ENCODE results near the gene ANKRD2. TPM values are rescaled to one million over a fixed set of nuclear protein-coding genes. Genes with fewer than 3 reads are reported as not detected.

Gene ANKRD2
- polyA plus RNA-seq, 1 experiment = 0.05 TPM

DNA sequence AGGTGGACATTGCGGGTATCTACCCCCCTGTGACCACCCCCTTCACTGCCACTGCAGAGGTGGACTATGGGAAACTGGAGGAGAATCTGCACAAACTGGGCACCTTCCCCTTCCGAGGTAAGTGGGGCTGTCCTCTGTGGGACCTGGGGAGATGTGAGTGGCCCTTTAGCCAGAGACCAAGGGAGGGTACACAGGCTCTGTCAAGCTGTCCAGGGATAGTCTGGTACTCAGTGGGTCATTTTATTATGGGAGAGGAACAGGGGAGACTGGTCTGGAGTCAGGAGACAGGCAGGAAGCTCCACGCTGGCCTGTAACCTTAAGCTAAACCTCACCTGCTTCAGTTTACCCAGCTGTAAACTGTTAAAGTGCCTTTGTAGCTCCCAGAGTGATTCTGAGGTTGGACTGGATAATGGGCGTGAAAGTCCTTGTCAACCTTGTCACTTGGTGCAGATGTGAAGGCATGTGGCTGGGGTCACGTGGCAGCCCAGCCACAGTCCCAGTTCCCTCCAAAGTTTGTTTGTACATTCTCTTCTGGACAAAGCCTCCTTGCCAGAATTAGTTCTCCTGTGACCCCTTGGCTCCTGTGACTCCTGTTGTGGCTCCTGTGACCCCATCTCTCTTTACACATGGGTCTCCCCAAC lies 12.3 kb downstream of the ANKRD2 start:
- Histone ChIP-seq H3K27ac (ENCODE audit: low read depth, low read length) (no peak overlapping the region), H3K27me3 (ENCODE audit: control insufficient read depth, insufficient read depth, low read length) (no peaks in the 10 kb centered on the region), H3K9me3 (ENCODE audit: control insufficient read depth, insufficient read depth, low read length) (no peaks in the 10 kb centered on the region), H3K4me3 (ENCODE audit: low read depth, low read length) (no peak overlapping the region)
- CTCF ChIA-PET = interaction anchor here (2.9 kb wide), 1 partner anchor 13 kb away, joined by 12 read pairs; the partner anchor contains the start of gene ANKRD2
- TF ChIP-seq, protein P1, sequence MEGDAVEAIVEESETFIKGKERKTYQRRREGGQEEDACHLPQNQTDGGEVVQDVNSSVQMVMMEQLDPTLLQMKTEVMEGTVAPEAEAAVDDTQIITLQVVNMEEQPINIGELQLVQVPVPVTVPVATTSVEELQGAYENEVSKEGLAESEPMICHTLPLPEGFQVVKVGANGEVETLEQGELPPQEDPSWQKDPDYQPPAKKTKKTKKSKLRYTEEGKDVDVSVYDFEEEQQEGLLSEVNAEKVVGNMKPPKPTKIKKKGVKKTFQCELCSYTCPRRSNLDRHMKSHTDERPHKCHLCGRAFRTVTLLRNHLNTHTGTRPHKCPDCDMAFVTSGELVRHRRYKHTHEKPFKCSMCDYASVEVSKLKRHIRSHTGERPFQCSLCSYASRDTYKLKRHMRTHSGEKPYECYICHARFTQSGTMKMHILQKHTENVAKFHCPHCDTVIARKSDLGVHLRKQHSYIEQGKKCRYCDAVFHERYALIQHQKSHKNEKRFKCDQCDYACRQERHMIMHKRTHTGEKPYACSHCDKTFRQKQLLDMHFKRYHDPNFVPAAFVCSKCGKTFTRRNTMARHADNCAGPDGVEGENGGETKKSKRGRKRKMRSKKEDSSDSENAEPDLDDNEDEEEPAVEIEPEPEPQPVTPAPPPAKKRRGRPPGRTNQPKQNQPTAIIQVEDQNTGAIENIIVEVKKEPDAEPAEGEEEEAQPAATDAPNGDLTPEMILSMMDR (IDR thresholded peaks at IDR 0.05; ENCODE audit: low read depth, low read length) = no peak
- DNase-seq (ENCODE audit: low read depth, low spot score) = no peak
- POLR2A ChIA-PET = no interaction called here

- no peaks in the 10 kb centered on the region for H3K27me3 ChIP-seq (ENCODE audit: control insufficient read depth, insufficient read depth, low read length)
Observed at GRCh38 chr10:97585439-97585811, 12.8 kb downstream of the ANKRD2 start.

GRCh38 chr10:97587183-97587582 lies 14.6 kb downstream of the ANKRD2 start:
- POLR2A ChIA-PET = no interaction called here
- H3K4me3 ChIP-seq (ENCODE audit: low read depth, low read length) = no peak overlapping the region
- CTCF ChIA-PET = interaction anchor here (1.2 kb wide), 1 partner anchor 15 kb away, joined by 4 read pairs; the partner anchor contains the start of gene ANKRD2
- H3K9me3 ChIP-seq (ENCODE audit: control insufficient read depth, insufficient read depth, low read length) = no peaks in the 10 kb centered on the region
- no peak overlapping the region for H3K27ac ChIP-seq (ENCODE audit: low read depth, low read length)
- no peak for DNase-seq (ENCODE audit: low read depth, low spot score)
- no peaks in the 10 kb centered on the region for H3K27me3 ChIP-seq (ENCODE audit: control insufficient read depth, insufficient read depth, low read length)
- TF ChIP-seq, protein P1 (IDR thresholded peaks at IDR 0.05; ENCODE audit: low read depth, low read length) = no peak

More at GRCh38 chr10:97585439-97585811, 12.8 kb downstream of the ANKRD2 start:
- Histone ChIP-seq H3K9me3 (ENCODE audit: control insufficient read depth, insufficient read depth, low read length) (no peaks in the 10 kb centered on the region), H3K4me3 (ENCODE audit: low read depth, low read length) (no peak overlapping the region), H3K27ac (ENCODE audit: low read depth, low read length) (no peak overlapping the region)
- DNase-seq (ENCODE audit: low read depth, low spot score) = no peak
- POLR2A ChIA-PET = no interaction called here
- CTCF ChIA-PET = interaction anchor here (2.9 kb wide), 1 partner anchor 14 kb away, joined by 12 read pairs; the partner anchor contains the start of gene ANKRD2
- TF ChIP-seq, protein P1 (IDR thresholded peaks at IDR 0.05; ENCODE audit: low read depth, low read length) = no peak

GRCh38 chr10:97589479-97589878 lies 16.9 kb downstream of the ANKRD2 start, which contains the start of gene C10orf62:
Gene C10orf62, plus strand, starts transcription at chr10:97589721. Its CDS starts 177 bp downstream, at chr10:97589898.
- DNase-seq (ENCODE audit: low read depth, low spot score) = no peak
- ChIA-PET CTCF (no interaction called here), POLR2A (no interaction called here)
- Histone ChIP-seq H3K27ac (ENCODE audit: low read depth, low read length) (no peak within 1 kb of the TSS), H3K27me3 (ENCODE audit: control insufficient read depth, insufficient read depth, low read length) (no peaks in the 10 kb centered on the region), H3K9me3 (ENCODE audit: control insufficient read depth, insufficient read depth, low read length) (no peaks in the 10 kb centered on the region), H3K4me3 (ENCODE audit: low read depth, low read length) (no peak within 1 kb of the TSS)
- TF ChIP-seq, protein P1 (IDR thresholded peaks at IDR 0.05; ENCODE audit: low read depth, low read length) = no peak

- Histone ChIP-seq H3K4me3 (ENCODE audit: low read depth, low read length) (no peak overlapping the region), H3K27ac (ENCODE audit: low read depth, low read length) (no peak overlapping the region), H3K9me3 (ENCODE audit: control insufficient read depth, insufficient read depth, low read length) (no peaks in the 10 kb centered on the region), H3K27me3 (ENCODE audit: control insufficient read depth, insufficient read depth, low read length) (no peaks in the 10 kb centered on the region)
- CTCF ChIA-PET = interaction anchor here (1.7 kb wide), 1 partner anchor 18 kb away, joined by 7 read pairs; the partner anchor contains the start of gene ANKRD2
- no peak for DNase-seq (ENCODE audit: low read depth, low spot score)
- TF ChIP-seq, protein P1 (IDR thresholded peaks at IDR 0.05; ENCODE audit: low read depth, low read length) = no peak
- POLR2A ChIA-PET = no interaction called here
Observed at GRCh38 chr10:97590082-97590747, 17.6 kb downstream of the ANKRD2 start.

Measured in AG04450 (cell line).